D721Med (cell line): ENCODE results near the gene C7orf25.

Experiments
- DNase-seq: peaks from one replicate; pipeline ENCODE4 v3.0.0; 2011; ENCODE audit warnings: low spot score; ENCODE audit not compliant: insufficient read length
- FAIRE-seq: peaks from 2 replicates; lab custom pipeline; 2011; peaks lifted over from hg19 to GRCh38; lab: Jason Lieb, UNC
- TF ChIP-seq, protein P1 (sequence below): IDR thresholded peaks from 2 replicates; pipeline ENCODE4 v1.5.1; 2012; ENCODE audit warnings: mild to moderate bottlenecking, control low read depth; ENCODE audit not compliant: insufficient read depth; ENCODE audit errors: missing control alignments

The C7orf25 gene

DNA sequence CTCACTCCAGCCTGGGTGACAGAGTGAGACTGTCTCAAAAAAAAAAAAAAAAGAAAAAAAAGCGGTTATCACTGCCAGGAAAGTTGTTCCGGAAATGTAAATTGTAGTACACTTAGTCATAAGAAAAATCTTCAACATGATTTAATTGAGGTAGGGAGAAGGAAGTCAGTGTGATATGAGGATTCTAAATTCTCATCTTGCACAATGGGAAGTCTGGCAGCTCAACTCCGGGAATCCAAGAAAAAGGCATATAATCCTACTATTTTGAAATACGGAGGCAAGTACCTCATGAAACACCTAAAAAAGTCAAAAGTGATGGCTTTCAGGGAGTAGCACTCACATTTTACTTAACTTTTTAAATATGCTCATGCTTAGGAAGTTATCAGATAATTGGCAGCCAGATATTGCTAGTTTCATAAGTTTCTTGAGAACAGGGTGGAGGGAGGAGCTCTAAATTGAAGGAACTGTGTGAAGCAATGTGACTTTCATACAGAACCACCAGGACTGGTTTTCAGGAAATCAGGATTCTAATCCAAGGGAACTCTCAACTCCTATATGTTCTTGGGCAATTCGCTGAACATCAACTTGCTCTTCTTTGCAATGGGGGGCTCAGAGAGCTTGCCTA is 2.7 kb upstream of the C7orf25 start:
- no peak for DNase-seq
- TF ChIP-seq, protein P1, sequence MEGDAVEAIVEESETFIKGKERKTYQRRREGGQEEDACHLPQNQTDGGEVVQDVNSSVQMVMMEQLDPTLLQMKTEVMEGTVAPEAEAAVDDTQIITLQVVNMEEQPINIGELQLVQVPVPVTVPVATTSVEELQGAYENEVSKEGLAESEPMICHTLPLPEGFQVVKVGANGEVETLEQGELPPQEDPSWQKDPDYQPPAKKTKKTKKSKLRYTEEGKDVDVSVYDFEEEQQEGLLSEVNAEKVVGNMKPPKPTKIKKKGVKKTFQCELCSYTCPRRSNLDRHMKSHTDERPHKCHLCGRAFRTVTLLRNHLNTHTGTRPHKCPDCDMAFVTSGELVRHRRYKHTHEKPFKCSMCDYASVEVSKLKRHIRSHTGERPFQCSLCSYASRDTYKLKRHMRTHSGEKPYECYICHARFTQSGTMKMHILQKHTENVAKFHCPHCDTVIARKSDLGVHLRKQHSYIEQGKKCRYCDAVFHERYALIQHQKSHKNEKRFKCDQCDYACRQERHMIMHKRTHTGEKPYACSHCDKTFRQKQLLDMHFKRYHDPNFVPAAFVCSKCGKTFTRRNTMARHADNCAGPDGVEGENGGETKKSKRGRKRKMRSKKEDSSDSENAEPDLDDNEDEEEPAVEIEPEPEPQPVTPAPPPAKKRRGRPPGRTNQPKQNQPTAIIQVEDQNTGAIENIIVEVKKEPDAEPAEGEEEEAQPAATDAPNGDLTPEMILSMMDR, result no peak

DNA sequence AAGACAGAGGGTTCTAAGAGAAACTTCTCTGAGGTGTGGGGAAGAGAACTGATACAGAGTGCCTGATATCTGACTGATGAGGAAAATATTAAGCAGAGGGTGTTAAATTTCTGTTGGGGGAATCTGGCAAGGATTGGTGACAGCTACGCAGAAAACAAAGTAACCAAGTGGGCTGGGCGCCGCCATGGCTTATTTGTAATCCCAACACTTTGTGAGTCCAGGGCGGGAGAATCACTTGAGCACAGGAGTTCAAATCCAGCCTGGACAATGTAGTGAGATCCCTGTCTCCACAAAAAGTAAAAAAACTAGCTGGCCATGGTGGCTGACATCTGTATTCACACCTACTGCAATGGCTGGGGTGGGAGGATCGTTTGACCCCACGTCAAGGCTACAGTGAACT is 2.1 kb upstream of the C7orf25 start:
- TF ChIP-seq, protein P1, result no peak
- no peak for FAIRE-seq
- DNase-seq, result no peak

More for the DNA sequence above, 2.7 kb upstream of the C7orf25 start:
- FAIRE-seq, result no peak

DNA sequence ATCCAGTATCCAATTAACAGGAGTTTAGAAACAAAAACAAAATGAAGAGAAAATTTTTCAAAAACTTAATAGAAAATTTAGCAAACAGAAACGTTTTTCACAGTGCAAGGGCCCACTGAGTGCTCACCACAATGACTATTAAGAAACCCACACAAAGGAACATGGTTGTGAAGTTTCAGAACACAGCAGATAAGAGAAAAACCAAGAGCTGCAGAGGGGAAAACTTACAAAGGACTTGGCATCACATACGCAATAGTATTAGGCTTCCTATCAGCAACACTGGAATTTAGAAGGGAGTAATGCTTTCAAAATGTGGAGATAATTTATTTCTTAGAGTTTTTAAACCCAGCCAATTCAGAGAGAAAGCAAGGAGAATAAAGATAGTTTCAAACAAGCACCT is 1.7 kb upstream of the C7orf25 start:
- TF ChIP-seq, protein P1, result no peak
- FAIRE-seq (no peak), DNase-seq (no peak)

DNA sequence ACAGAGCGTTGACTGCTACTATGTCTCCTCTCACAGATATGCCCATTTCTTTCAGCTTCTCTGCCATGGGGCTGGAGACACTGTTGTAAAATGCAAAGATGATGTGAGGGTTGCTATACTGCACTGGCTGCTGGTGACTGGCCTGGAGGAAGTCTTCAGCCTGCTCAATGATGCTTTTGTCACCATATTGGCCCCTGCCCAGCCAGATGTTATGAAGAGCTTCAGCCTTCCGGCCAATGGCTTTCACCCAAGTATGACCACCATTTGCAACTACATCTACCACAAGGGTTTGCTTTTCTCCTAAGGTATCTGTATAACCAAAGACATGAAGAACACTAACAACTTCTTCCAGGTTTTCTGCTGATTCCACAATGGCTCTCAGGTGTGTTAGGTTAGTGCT is 1.6 kb downstream of the C7orf25 start:
- TF ChIP-seq, protein P1, result no peak
- DNase-seq, result no peak
- FAIRE-seq, result no peak

DNA sequence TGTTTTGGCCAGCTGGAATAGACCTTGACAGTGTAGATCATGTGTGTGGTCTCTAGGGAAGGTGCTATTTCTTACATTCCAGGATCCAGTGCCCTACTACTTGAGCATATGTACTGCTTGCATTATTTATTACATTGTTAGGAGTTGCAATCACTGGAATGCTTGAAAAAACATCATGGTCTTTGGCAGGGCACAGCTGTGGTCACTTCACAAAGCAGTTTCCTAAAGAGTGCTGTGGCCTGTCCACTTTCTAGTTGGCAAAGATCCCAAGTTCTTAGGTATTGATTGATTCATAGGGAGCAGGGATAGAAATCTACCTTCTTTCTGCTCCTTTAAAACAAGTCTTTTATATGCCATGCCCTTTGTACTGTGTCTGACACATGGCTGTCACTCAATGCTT is 4.6 kb downstream of the C7orf25 start:
- DNase-seq (no peak), FAIRE-seq (no peak)
- TF ChIP-seq, protein P1, result no peak

DNA sequence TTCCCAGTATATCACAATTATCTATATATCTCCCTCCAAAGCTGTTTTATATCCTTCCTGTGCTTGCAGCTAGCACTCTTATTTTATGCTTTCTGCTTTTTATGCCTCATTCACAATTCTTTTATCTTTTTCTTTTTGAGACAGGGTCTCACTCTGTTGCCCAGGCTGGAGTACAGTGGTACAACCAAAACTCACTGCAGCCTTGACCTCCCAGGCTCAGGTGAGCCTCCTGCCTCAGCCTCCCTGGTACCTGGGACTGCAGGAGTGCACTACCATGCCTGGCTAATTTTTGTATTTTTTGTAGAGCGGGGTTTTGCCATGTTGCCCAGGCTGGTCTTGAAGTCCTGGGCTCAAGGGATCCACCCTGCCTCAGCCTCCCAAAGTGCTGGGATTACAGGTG is 5.7 kb downstream of the C7orf25 start:
- DNase-seq, result no peak
- no peak for FAIRE-seq
- TF ChIP-seq, protein P1, result no peak

DNA sequence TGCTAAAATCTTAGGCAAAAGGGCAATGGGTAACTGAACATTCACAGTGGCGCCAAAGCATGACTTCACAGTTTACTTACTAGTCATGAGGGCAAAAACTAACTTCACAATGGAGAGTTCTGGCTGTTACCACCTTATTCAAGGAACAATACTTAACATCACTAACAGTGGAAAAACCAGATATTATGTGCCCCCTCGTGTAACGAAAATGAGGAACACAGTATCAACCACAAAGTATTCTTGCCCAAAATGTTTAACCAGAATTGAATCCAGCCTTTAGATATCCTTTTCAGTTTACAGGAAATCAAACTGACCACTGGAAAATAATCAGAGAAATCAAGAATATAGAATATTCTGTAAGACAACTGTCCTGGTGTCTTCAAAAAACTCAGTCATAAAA is 9.5 kb downstream of the C7orf25 start:
- DNase-seq (no peak), FAIRE-seq (no peak)
- TF ChIP-seq, protein P1, result no peak
